CD14-positive monocyte (primary cell): Measurements from ENCODE around the gene UBASH3B. TPM values are rescaled to one million over a fixed set of nuclear protein-coding genes. Genes with fewer than 3 reads are reported as not detected.

Experiments used
- DNase-seq, 3 donors: peaks; one replicate each; pipeline ENCODE4 v3.0.0-alpha.2; 2011 to 2022
- H2AFZ ChIP-seq: 2 replicates; pipeline ENCODE4 v1.6.0; 2012; ENCODE audit warnings: mild to moderate bottlenecking, low read depth, low read length, inconsistent platforms; ENCODE audit not compliant: insufficient read depth, poor library complexity, severe bottlenecking
- H3K27ac ChIP-seq, 2 donors: 1 replicate in 1 of 2; 2 replicates in 1 of 2; pipeline ENCODE4 v1.5.1; 2012 to 2013; ENCODE audit warnings: low read length in 2 of 2, control low read depth in 1 of 2, inconsistent platforms in 1 of 2, low read depth in 1 of 2, mild to moderate bottlenecking in 1 of 2
- H3K27me3 ChIP-seq, 2 donors: one replicate each; pipeline versions ENCODE4 v1.6.0 to v1.6.1; 2011 to 2013; ENCODE audit warnings: low read length in 2 of 2; ENCODE audit not compliant: control insufficient read depth in 2 of 2, insufficient read depth in 2 of 2
- H3K36me3 ChIP-seq, 2 donors: replicated peaks in 1 of 2; 1 replicate in 1 of 2; 2 replicates in 1 of 2; pipeline versions ENCODE4 v1.5.1 to v1.6.1; 2012 to 2013; ENCODE audit warnings: low read length in 2 of 2, control low read depth in 1 of 2, inconsistent platforms in 1 of 2, mild to moderate bottlenecking in 1 of 2; ENCODE audit not compliant: insufficient read depth in 2 of 2, control insufficient read depth in 1 of 2
- H3K4me1 ChIP-seq, 2 donors: 1 replicate in 1 of 2; 2 replicates in 1 of 2; pipeline versions ENCODE4 v1.5.1 to v1.6.1; 2012 to 2013; ENCODE audit warnings: low read length in 2 of 2, control low read depth in 1 of 2, inconsistent platforms in 1 of 2, mild to moderate bottlenecking in 1 of 2, moderate library complexity in 1 of 2; ENCODE audit not compliant: insufficient read depth in 2 of 2, control insufficient read depth in 1 of 2
- H3K4me2 ChIP-seq: replicated peaks from 2 replicates; pipeline ENCODE3; 2012; ENCODE audit warnings: low read length, moderate library complexity, mild to moderate bottlenecking; ENCODE audit not compliant: poor library complexity, severe bottlenecking; ENCODE audit errors: extremely low read depth
- H3K4me3 ChIP-seq, 3 experiments: fragments of 200-600 bp in 1 of 3; sonication (generic) in 1 of 3; replicated peaks in 1 of 3; 1 replicate in 2 of 3; 2 replicates in 1 of 3; pipeline ENCODE4 v1.5.1; 2011 to 2013; ENCODE audit warnings: low read length in 3 of 3, mild to moderate bottlenecking in 3 of 3, control low read depth in 2 of 3, low read depth in 2 of 3, inconsistent platforms in 1 of 3, moderate library complexity in 1 of 3
- H3K79me2 ChIP-seq: 2 replicates; pipeline ENCODE4 v1.6.0; 2012; ENCODE audit warnings: mild to moderate bottlenecking, control low read depth, inconsistent platforms, low read length, moderate library complexity; ENCODE audit not compliant: insufficient read depth
- H3K9ac ChIP-seq: 2 replicates; pipeline ENCODE4 v1.6.0; 2017; ENCODE audit warnings: low read length, mild to moderate bottlenecking; ENCODE audit not compliant: insufficient read depth, poor library complexity, severe bottlenecking
- H3K9me3 ChIP-seq, 2 donors: replicated peaks in 1 of 2; 1 replicate in 1 of 2; 2 replicates in 1 of 2; pipeline versions ENCODE4 v1.5.1 to v1.6.1; 2012 to 2013; ENCODE audit warnings: low read length in 2 of 2, control low read depth in 1 of 2; ENCODE audit not compliant: control insufficient read depth in 1 of 2, insufficient read depth in 1 of 2
- H4K20me1 ChIP-seq: 2 replicates; pipeline ENCODE4 v1.6.0; 2012; ENCODE audit warnings: mild to moderate bottlenecking, low read length, control low read depth, moderate library complexity; ENCODE audit not compliant: insufficient read depth
- H3K27ac Mint-ChIP-seq, 7 donors: one replicate each; pipeline ENCODE4 v1.8.0; 2020; ENCODE audit warnings: mild to moderate bottlenecking in 7 of 7, mixed read lengths in 7 of 7, moderate library complexity in 6 of 7, inconsistent platforms in 2 of 7
- H3K27me3 Mint-ChIP-seq, 3 donors: one replicate each; pipeline ENCODE4 v1.8.0; 2021 to 2022; ENCODE audit warnings: low read depth in 3 of 3, mild to moderate bottlenecking in 3 of 3, mixed read lengths in 3 of 3, moderate library complexity in 3 of 3, inconsistent platforms in 1 of 3
- H3K36me3 Mint-ChIP-seq, 2 donors: one replicate each; pipeline ENCODE4 v1.8.0; 2020; ENCODE audit warnings: mixed read lengths in 2 of 2, inconsistent platforms in 1 of 2, mild to moderate bottlenecking in 1 of 2
- H3K4me1 Mint-ChIP-seq: one replicate; pipeline ENCODE4 v1.8.0; 2020; ENCODE audit warnings: mild to moderate bottlenecking, mixed read lengths
- H3K4me3 Mint-ChIP-seq, 2 donors: one replicate each; pipeline ENCODE4 v1.8.0; 2020; ENCODE audit warnings: mild to moderate bottlenecking in 2 of 2, mixed read lengths in 2 of 2, moderate library complexity in 1 of 2
- H3K9me3 Mint-ChIP-seq, 7 donors: one replicate each; pipeline ENCODE4 v1.8.0; 2020 to 2022; ENCODE audit warnings: mixed read lengths in 7 of 7, mild to moderate bottlenecking in 6 of 7, moderate library complexity in 6 of 7, inconsistent platforms in 2 of 7
- WGBS: methylation state at CpG from one replicate; pipeline ENCODE4 v1.1.5; 2013; ENCODE audit warnings: missing lambda C conversion rate; ENCODE audit not compliant: insufficient coverage; 5-methylcytosine and 5-hydroxymethylcytosine counted together
- intact Hi-C, 2 donors: fragments of 100-400 bp; cut with micrococcal nuclease; formaldehyde crosslinking; loops; one replicate each; pipeline versions ENCODE4 v1.15.0 to v1.15.1; 2023
- polyA plus RNA-seq, 3 donors: library from polyadenylated mRNA; depleted of rRNA in 1 of 3; unstranded in 2 of 3; stranded (reverse) in 1 of 3; fragments of 300-500 nt in 2 of 3; fragments of >200 nt in 1 of 3; fragmentation: Illumina TruSeq in 2 of 3; gene quantifications; 1 replicate in 2 of 3; 2 replicates in 1 of 3; pipeline ENCODE4 v1.2.3, GENCODE V29; 2012 to 2021
- TF ChIP-seq, protein P1 (sequence below): fragments of 200-600 bp; IDR thresholded peaks from one replicate; pipeline ENCODE4 v1.8.0; 2022; ENCODE audit warnings: antibody characterized with exemption, mild to moderate bottlenecking

Gene UBASH3B
- polyA plus RNA-seq, 3 donors: 3.3 to 13.5 (median 7.1) TPM

DNA sequence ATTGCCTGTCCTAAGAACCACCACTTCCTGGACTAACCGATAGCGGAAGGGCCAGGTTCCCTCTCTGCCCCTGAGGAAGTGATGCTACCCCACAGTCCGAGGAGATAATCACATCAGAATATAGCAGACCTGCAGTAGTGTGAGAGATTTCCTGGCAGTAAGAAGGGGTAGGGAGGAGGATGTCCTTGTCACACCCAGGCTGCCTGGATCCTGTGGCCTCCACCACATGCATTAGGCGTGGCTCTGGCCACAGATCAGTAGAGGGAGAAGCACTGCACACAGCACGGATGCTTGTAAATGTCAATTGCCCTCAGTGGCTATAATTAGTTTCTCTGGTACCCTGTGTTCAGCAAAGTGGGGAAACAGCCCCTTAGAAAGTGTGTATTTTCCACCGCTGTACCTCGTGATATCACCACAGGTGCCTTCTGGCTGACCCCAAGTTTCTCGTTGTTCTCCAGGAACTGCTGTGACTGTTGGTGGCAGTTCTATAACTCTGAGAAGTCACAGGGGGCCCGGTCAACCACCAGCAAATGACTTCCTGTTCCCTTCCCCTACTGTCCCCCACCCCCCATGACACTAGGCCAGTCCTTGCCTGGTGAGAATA lies 61.8 kb downstream of the UBASH3B start:
- DNase-seq: peak; percentile 73 to 81 (median 79)
- Histone ChIP-seq H3K79me2 (peaks cover 57% of the 10 kb centered on the region), H3K9ac (peak overlapping the region; percentile 28), H3K4me2 (peak overlapping the region; percentile 33), H3K27ac (peak overlapping the region; percentile 71 to 93), H3K4me3 (peak overlapping the region in 1 of 3 experiments; percentile 4), H2AFZ (no peak overlapping the region), H3K36me3 (no peaks in the 10 kb centered on the region), H3K4me1 (peaks cover 55 to 63% of the 10 kb centered on the region in 2 donors), H3K27me3 (no peaks in the 10 kb centered on the region), H3K9me3 (peaks cover 0 to 5% of the 10 kb centered on the region in 2 donors), H4K20me1 (no peaks in the 10 kb centered on the region)
- intact Hi-C loops: no loop called here
- peaks cover 73% of the 10 kb centered on the region for H3K4me1 Mint-ChIP-seq
- H3K36me3 Mint-ChIP-seq: peaks cover 19 to 20% of the 10 kb centered on the region in 2 donors
- WGBS: 0% methylated on average over 5 of the region's 9 CpGs
- TF ChIP-seq, protein P1, sequence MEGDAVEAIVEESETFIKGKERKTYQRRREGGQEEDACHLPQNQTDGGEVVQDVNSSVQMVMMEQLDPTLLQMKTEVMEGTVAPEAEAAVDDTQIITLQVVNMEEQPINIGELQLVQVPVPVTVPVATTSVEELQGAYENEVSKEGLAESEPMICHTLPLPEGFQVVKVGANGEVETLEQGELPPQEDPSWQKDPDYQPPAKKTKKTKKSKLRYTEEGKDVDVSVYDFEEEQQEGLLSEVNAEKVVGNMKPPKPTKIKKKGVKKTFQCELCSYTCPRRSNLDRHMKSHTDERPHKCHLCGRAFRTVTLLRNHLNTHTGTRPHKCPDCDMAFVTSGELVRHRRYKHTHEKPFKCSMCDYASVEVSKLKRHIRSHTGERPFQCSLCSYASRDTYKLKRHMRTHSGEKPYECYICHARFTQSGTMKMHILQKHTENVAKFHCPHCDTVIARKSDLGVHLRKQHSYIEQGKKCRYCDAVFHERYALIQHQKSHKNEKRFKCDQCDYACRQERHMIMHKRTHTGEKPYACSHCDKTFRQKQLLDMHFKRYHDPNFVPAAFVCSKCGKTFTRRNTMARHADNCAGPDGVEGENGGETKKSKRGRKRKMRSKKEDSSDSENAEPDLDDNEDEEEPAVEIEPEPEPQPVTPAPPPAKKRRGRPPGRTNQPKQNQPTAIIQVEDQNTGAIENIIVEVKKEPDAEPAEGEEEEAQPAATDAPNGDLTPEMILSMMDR: no peak
- H3K9me3 Mint-ChIP-seq: peaks cover 0 to 13% (median 5%) of the 10 kb centered on the region in 7 donors
- peak overlapping the region in 1 of 2 donors; percentile 68 for H3K4me3 Mint-ChIP-seq
- H3K27ac Mint-ChIP-seq: peak overlapping the region; percentile 89 to 98 (median 95)
- peaks cover 0 to 3% (median 0%) of the 10 kb centered on the region in 3 donors for H3K27me3 Mint-ChIP-seq

DNA sequence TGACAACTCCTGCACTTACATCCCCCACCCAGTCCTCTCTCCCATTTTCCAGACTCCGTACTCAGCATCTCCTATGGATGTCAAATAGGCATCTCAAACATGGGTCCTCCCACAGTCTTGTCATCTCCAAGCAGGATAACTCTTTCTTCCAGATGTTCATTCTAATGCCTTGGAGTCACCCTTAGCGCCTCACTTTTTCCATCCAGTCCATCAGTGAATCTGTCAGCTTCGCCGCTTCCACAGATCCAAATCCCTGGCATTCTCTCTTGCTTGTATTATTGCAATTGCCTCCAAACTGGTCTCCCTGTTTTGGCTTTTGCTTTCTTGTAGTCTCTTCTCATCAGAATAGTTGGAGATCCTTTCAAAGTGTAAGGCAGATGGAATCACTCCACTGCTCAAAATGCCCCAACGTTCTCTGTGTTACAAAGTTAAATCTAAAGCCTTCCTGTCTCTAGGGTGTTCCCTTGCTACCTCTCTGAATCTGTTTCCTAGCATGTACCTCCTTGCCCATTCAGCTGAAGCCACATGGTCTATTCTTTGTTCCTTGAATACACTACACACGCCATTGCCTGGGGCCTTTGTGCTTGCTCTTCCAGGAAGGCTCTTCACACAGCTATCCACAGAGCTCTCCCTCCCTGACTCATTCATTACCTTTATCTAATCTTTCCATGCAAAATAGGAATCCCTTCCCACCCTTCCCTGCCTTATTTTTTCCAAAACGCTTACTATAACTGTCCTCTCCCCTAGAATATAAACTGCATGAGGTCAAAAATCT lies 64.8 kb downstream of the UBASH3B start:
- no peaks in the 10 kb centered on the region for H3K9me3 ChIP-seq
- H3K36me3 Mint-ChIP-seq: peaks cover 16 to 21% of the 10 kb centered on the region in 2 donors
- no peak overlapping the region for H2AFZ ChIP-seq
- H3K4me2 ChIP-seq: no peak overlapping the region
- no peak for DNase-seq
- WGBS: 97% methylated on average over 6 of the region's 7 CpGs
- no peaks in the 10 kb centered on the region for H4K20me1 ChIP-seq
- H3K9ac ChIP-seq: no peak overlapping the region
- TF ChIP-seq, protein P1: no peak
- H3K79me2 ChIP-seq: peaks cover 66% of the 10 kb centered on the region
- no peak overlapping the region for H3K4me3 ChIP-seq
- H3K4me1 Mint-ChIP-seq: peaks cover 62% of the 10 kb centered on the region
- no peaks in the 10 kb centered on the region for H3K36me3 ChIP-seq
- H3K27ac Mint-ChIP-seq: peak overlapping the region in 1 of 7 donors; percentile 74
- intact Hi-C loops: no loop called here
- H3K27me3 ChIP-seq: no peaks in the 10 kb centered on the region
- H3K4me3 Mint-ChIP-seq: no peak overlapping the region
- no peaks in the 10 kb centered on the region for H3K9me3 Mint-ChIP-seq
- H3K4me1 ChIP-seq: peaks cover 36% of the 10 kb centered on the region in 2 donors
- peaks cover 0 to 3% (median 1%) of the 10 kb centered on the region in 3 donors for H3K27me3 Mint-ChIP-seq
- H3K27ac ChIP-seq: no peak overlapping the region
